PC-9 (cell line): Measurements from ENCODE around the gene NFE2L2.

Experiments used
- EZH2 ChIP-seq: fragments of 200-600 bp; sonication (generic); IDR thresholded peaks from 2 replicates; pipeline ENCODE4 v1.8.0; 2017; ENCODE audit warnings: antibody characterized with exemption, low read depth
- TF ChIP-seq, protein P1 (sequence below): fragments of 200-600 bp; sonication (generic); conservative IDR thresholded peaks from 2 replicates; pipeline ENCODE4 v1.6.1; 2017; ENCODE audit warnings: mixed run types, antibody characterized with exemption, mild to moderate bottlenecking, moderate library complexity

DNA sequence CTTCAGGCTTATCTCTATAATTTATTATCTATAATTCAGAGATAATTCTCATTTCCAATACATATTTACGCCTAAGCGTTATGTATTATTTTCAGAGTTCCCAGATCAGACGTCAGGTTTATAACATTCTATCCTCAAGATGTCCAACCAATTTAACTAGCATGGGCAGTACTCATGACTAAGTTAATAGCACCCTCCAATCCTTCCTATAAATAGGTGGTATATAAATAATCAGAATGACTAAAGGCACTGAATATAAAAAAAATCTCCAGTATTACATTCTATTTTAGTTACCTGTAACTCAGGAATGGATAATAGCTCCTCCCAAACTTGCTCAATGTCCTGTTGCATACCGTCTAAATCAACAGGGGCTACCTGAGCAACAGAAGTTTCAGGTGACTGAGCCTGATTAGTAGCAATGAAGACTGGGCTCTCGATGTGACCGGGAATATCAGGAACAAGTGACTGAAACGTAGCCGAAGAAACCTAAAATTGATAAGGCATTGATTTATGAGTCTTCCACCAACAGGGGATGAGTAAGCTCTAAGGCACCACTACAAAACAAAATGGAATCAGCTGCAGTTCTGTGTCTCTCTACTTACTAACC lies 32.3 kb downstream of the NFE2L2 start:
- TF ChIP-seq, protein P1, sequence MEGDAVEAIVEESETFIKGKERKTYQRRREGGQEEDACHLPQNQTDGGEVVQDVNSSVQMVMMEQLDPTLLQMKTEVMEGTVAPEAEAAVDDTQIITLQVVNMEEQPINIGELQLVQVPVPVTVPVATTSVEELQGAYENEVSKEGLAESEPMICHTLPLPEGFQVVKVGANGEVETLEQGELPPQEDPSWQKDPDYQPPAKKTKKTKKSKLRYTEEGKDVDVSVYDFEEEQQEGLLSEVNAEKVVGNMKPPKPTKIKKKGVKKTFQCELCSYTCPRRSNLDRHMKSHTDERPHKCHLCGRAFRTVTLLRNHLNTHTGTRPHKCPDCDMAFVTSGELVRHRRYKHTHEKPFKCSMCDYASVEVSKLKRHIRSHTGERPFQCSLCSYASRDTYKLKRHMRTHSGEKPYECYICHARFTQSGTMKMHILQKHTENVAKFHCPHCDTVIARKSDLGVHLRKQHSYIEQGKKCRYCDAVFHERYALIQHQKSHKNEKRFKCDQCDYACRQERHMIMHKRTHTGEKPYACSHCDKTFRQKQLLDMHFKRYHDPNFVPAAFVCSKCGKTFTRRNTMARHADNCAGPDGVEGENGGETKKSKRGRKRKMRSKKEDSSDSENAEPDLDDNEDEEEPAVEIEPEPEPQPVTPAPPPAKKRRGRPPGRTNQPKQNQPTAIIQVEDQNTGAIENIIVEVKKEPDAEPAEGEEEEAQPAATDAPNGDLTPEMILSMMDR, result no peak
- no peak for TF ChIP-seq EZH2
